ENCODE results near the gene BCL2L13.

Gene BCL2L13, protein sequence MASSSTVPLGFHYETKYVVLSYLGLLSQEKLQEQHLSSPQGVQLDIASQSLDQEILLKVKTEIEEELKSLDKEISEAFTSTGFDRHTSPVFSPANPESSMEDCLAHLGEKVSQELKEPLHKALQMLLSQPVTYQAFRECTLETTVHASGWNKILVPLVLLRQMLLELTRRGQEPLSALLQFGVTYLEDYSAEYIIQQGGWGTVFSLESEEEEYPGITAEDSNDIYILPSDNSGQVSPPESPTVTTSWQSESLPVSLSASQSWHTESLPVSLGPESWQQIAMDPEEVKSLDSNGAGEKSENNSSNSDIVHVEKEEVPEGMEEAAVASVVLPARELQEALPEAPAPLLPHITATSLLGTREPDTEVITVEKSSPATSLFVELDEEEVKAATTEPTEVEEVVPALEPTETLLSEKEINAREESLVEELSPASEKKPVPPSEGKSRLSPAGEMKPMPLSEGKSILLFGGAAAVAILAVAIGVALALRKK
- total RNA-seq, result 63.6 to 92.0 (median 70.6) reads per million in 4 experiments

DNA sequence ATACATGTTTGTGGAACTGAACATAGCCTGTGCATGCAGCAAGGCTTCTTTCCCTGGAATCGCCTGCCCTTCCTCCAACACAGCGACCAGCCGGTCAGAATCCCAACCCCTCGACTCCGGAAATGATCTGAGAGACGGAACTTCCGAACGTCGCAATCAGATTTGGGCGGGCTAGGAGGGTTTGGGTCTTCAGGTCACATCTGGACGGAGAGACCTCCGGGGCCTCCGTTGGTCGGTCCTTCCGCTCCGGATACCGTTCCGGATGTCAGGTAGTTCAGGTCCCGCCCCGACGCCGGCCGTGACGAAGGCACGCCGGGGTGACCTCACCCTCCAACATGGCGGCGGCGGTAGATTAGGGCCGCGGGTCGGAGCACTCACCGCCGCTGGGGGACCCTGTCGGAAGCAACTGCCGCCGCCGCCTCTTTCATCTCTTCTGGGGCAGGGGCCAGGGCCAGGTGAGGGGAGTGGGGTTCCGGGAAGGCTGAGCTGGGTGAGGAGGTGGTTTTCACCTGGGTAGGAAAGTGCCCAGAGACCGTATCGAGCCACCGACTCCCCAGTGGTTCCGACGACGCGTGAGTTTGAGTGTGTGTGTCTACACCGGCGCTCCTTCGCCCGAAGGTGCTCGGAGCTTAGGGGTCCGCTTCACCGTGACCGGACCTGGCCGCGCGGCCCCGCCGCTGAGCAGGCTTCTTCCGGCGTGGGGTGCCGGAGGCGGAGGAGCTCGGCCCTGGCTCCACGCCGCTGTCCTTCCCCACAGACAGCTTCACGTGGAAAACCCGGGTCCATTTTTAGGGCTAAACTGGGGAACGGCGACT, at the start of gene BCL2L13:
Gene BCL2L13, plus strand, starts transcription at position 326 of the 815 bp plus-strand sequence. CDS start 16,955 bp downstream, outside the sequence.
- DNase-seq, result peak; percentile 78

DNA sequence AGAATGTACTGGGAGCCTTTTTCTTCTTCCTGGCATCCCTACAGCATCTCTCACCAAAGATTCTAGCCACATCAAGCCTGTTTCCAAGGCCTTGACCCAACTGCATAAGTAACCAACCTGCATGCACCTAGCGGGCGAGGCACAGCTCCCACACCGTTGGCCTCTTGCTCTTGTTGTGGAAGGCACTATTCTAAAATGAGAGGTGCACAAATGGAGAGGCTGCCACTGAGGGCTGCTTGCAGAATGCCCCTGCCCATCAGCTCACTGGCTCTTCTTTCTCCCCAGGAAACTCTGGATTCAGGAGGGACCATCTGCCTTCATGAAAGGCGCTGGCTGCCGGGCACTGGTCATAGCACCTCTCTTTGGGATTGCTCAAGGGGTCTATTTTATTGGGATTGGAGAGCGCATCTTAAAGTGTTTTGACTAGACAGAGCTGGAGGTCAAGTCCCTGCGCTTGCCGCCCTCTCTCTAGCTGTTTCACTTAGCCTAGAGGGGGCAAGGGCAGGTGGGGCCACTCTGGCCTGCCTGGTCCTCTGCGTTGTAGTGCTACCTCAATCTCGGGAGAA, 48.7 kb upstream of the BCL2L13 start:
- DNase-seq, result no peak

DNA sequence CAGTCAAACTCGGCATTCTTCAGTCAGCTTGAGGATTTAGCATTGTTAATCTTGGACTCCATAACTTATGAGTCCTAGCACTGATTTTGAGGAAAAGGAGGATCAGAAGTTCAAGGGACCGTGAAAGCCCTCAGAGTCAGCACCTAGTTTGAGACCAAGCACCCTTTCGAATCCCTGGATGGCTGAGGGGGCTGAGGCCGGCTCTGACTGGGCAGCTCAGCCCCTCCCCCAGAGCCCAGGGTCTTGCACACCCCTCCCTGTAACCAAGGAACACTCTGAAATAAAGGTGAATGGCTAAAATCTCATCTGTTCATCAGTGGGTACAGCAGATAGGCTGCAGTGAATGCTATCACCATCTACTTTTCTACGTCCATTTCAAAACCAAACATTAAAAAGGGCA, 48.0 kb upstream of the BCL2L13 start:
- DNase-seq, result no peak

DNA sequence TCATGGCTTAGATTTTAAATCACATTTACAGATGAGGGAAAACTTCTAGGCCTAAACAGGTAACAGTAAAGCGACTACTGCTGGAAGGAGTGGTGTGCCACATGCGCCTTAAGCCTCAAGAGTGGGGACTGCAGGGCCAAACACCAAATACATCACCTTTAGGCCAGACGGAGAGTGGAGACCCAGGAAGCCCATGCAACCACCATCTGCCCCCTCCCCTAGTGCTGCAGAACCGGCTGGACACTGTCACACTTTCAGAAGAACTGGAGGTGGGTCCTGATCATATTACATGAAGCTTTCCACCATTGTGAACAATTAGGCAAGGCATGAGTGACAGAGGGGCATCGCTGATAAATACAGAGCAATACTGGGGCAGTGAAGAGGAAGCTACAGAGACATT, 46.4 kb upstream of the BCL2L13 start:
- no peak for DNase-seq

DNA sequence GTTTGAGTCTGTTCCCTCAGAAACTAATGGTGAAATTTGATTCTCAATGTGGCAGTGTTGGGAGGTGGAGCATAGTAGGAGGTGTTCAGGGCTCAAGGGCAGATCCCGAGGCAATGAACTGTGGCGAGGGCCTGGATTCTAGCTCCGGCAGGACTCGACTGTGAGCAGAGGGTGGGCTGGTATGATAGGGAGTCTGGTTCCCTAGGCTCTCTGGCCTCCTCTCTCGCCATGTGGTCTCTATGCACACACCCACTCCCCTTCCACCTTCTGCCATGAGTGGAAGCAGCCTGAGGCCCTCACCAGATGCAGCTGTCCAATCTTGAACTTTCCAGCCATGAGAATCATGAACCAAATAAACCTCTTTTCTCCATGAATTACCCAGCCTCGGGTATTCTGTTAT, 42.3 kb upstream of the BCL2L13 start:
- no peak for DNase-seq

DNA sequence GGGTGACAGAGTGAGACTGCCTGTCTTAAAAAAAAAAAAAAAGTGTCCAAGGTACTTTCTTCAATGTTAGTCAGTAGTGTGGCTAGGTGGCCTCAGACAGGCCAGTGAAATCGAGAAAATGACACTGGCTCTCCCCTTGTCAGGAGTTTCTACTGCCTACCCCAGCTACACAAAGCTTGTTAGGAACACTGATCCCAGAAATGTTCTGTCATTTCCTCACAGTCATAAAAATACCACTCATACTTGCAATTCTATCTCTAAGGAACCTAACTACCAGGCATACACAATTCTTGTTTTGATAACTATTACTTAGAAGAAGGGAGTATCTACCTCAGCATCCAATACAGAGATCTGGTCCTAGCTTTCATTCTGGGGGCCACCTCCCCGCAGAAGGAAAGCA, 41.3 kb upstream of the BCL2L13 start:
- DNase-seq, result no peak

DNA sequence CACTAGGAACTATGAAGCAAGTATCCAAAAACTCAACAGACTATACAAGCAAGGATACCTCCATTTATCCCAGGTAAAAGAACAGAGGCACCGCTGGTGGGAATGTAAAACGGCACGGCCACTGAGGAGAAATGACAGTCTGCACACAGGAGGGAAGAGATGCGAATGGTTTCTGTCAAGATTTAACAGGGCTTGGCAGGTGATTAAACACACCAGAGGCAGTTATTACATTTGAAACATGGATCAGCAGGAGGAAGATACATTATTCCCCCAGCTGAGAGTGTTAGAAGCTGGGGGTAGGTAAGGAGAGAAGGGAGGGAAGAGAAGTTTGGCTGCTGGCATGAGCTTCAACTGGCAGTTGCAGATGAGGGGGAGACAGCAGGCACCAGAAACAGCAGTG, 40.2 kb upstream of the BCL2L13 start:
- no peak for DNase-seq

DNA sequence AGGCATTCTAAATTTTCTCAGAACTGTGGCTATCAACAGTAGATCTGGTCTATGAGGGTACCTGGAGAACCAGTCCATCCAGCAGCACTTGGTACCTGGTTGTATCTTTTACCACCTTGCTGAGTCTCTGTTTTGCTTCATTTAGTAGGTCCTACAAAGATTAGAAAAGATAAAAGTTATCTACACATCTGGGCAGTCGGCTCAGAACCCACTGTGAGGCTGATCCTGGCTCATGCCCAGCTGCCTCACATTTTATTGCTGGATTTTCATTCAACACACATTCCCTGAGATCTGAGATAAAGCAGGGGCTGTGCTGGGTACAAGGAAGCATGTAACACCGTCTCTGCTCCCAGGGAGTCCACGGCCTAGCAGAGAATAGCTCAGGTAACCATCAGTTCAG, 37.5 kb upstream of the BCL2L13 start:
- DNase-seq, result no peak

DNA sequence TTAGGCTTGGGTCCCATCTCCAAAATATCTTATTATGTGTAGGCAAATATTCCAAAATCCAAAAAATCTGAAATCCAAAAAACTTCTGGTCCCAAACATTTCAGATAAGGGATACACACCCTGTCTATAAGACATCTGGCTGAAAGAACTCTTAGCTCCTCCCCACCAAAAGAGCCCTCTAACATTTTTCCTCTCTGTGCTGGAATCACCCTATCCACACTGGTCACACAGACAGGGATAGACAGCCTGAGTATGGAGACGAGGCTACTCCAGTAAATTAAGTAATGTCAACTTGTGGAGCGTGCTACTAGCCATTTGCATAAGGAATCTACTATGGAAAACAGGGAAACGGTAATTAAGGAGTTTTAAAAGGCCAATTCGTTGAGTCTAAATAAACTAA, 34.9 kb upstream of the BCL2L13 start:
- DNase-seq, result no peak

DNA sequence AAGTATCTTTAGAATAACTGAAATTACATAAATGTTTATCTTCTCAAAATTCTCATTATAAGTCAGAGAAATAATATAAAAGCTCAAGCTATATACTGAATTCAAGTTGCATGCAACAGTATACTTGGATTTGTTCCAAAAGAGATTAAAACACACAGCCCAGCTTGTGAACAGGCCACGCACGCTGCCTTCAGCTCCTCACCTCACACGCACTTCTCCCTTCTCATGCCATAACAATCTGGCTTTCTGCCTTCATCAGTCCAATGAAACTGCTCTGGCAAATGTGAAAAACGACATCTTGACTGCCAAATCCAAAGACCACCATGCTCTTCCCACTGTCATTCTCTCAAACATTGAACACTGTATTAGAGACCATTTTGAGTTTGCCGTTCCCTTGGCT, 32.1 kb upstream of the BCL2L13 start:
- DNase-seq, result no peak

DNA sequence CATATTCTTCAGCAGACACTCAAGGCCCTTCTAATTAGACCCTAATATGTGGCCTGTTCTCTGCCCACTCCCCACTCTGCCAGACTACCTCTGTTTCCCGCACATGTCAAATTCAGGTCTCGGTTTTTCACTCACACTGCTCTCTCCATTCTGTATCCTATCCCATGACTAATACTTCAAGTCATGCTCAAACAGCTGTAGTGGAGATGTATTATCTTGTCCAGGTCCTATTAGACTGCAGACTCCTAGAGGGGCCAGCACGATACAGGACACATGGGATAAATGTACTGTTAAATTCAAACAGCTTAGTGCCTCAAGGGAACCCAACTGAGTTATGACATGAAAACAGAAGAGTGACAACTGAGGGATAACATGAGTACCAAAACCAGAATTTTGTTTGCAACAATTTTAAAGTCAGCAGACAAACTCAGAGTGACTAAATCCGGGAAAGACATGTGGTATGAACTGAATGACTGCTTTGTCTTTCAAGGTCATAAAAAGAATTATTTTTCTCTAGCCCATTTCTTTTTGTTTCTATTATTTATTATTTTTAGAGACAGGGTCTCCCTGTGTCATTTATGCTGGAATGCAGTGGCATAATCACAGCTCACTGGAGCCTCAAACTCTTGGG, 30.6 kb upstream of the BCL2L13 start:
- DNase-seq, result no peak

DNA sequence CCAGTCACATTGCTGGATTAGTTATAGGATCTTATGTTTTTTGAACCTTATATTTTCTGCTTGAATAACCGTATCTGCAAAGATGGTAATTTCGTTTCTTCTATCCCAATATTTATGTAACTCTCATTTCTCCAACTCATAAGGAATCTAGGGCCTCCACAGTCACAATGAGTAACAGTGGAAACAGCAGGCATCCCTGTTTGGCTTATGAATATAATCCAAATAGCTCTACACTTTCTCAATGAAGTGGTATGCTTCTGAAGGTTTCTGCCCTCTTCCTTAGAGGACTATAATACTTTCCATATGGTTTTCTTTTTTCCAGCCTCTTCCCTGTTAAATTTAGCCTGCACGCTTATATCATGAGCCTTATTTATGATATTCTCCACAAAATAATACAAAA, 26.5 kb upstream of the BCL2L13 start:
- no peak for DNase-seq

DNA sequence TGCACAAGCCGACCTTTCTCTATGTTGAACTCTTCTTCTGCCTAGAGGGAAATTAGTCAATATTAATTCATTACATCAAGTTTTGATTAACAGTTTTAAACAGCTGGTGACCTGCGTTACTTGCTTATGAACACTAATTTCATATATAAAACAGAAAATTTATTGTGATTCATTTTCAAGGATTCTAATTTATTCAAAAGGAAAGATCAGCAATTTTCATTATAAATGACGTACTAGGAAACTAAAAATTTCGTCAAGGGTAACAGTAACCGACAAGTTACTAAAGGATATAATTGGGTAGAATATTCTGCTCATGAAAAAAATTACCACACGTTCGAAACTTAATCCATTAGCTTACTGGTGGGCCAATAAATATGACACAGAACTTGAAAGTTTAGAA, 25.3 kb upstream of the BCL2L13 start:
- no peak for DNase-seq

DNA sequence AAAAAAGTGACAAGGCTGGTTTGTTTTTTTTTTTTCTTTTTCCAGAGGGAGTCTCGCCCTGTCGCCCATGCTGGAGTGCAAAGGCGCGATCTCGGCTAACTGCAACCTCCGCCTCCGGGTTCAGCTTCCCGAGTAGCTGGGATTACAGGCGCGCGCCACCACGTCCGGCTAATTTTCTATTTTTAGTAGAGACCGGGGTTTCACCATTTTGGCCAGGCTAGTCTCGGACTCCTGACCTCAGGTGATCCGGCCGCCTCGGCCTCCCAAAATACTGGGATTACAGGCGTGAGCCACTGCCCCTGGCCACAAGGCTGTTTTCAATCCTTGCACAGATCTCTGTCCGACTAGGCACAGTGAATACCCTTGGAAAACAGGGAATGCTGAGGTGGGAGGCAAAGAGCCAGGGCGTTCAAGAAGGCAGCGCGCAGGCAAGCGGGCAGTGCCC, 10.6 kb upstream of the BCL2L13 start:
- no peak for DNase-seq

DNA sequence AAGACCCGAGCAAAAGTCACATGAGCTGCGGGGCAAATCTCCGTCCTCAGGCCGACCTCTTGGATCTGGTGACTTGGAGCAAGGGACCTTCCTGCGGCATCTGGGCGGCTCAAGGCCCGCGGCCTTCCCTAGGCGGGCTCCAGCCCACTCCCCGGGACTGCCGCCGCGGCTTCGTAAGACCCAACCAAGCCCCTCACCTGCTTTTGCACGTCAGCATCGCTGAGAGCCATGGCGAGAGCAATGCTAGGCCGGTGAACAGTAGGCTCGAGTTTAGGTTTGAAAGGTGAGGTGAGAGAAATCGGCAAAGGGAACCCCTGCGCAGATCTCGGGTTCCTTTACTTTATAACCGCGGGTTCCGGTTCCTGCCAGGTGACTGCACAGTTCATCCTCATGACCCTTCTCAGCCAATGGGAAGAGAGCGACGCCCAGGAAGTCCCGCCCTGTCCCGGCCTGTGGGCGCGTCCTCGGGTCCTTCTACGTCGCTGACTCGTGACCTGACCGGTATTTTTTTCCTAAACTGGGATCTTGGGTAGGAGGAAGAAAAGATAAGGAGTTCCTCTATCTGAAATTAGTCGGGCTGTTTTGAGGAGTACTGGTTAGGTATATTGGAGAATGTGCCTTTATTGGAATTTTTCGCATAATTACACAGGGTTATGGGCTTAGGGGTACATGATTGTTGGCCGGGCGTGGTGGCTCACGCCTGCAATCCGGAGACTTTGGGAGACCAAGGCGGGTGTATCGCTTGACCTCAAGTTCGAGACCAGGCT, 10.0 kb upstream of the BCL2L13 start, which contains the start of gene ATP6V1E1:
Gene ATP6V1E1, minus strand, starts transcription at position 344 of the 767 bp plus-strand sequence. Its CDS starts 114 bp downstream, at position 230.
- DNase-seq, result peak; percentile 91

DNA sequence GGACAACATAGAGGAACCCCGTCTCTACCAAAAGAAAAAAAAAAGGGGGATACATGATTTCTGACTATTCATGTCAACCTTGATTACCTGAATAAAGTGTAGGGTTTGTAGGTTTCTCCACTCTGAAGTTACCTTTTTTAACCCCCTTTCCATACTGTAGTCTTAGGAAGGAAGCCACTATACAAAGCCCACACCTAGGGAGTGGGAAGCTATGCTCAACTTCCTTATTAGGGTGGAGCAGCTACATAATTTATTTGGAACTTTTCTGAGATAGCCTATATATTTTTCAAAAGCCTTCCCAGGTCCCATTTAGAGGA, 9.4 kb upstream of the BCL2L13 start:
- no peak for DNase-seq

DNA sequence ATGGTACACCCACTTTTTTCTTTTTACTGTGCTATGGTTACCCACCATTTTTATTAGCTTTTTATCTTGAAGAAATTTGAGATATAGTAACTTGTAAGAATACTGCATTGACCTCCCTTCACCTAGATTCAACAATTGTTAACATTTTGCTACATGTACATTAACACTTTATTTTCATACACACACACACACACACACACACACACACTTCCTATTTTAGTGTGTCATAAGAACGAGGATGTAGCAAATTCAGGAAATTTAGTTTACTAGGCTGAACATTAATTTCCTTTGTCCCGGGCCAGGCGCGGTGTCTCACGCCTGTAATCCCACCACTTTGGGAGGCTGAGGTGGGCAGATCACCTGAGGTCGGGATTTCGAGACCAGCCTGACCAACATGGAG, 8.9 kb upstream of the BCL2L13 start:
- DNase-seq, result no peak

DNA sequence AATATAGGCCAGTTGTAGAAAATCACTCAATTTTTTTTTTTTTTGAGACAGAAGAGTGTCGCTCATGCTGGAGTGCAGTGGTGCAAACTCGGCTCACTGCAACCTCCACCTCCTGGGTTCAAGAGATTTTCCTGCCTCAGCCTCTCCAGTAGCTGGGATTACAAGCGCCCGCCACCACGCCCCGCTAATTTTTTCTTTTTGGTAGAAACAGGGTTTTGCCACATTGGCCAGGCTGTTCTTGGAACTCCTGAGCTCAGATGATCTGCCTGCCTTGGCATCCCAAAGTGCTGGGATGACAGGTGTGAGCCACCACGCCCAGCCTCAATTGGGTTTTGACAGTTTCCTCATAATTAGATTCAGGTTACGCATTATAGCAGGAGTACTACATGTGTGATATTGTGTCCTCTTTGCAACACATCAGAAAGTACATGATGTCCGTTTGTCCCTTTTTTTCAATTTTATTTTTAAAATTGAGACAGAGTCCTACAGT, 7.4 kb upstream of the BCL2L13 start:
- no peak for DNase-seq

DNA sequence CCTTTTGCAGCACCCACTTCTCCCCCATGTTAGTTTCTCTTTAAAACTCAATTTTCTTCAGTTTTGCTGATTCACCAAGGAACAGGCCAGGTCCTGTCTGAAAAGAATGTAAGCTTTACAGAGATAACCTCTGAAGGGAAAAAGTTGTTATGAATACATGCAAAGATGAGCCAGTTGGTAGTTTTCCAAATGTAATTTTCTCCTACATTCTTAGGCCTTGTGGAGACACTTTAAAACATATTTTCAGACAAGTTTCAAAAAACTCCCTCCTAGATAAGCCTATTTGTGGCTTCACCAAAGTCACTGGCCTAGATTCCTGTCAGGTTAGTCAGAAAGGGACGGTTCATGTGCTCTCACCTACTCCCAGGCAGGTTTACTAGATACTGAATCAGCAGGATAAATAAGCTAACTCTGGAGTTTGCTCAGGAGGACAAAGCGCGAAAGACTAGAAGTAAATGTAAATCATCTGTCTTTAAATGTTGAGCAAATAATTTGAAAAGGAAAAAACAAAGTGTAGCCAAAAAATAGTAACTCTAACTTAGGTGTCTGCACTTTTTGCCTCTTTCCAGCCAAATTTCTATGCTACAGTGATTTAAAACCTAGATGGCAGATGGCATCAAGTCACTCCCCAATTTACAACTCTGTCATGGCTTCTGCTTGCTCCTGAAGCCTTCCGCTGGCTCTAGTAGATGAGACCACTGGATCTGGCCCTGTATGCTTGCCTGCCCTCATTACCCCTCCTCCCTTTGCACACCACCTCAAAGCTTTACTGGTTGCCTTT, 5.2 kb upstream of the BCL2L13 start:
- DNase-seq, result no peak

DNA sequence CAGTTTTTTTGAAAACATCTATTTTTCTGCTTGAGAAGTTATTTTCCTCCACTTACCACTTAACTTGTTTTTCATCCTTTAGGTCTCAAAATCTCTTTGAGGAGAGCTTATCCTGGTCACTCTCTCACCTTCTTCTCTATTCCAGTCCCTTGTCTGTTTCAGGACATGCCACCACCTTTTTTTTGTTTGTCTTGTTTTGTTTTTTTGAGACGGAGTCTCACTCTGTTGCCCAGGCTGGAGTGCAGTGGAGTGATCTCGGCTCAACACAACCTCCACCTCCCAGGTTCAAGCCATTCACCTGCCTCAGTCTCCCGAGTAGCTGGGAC, 4.6 kb upstream of the BCL2L13 start:
- no peak for DNase-seq

DNA sequence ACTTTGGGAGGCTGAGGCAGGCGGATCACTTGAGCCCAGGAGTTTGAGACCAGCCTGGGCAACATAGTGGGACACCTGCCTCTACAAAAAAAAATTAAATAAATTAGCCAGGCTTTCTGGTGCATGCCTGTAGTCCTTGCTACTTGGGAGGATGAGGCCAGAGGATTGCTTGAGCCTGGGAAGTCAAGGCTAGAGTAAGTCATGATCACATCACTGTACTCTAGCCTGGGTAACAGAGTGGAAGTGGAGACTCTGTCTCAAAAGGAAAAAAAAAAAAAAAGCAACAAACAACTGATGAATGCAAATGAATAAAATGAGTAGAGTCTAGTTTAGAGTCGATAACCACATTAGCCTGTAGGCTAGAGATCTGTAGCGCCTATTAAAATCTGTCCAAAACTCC, 3.9 kb upstream of the BCL2L13 start:
- DNase-seq, result no peak

Measured in effector CD8-positive, alpha-beta T cell (primary cell).